MCF 10A (cell line): ENCODE measurements around the gene TNK2. TPM values are rescaled to one million over a fixed set of nuclear protein-coding genes. Genes with fewer than 3 reads are reported as not detected.
"Not testable (repeated sequence)": the region's sequence is repeated elsewhere in the genome, so short reads cannot be mapped to it uniquely, and the experiment has no call there.

Source experiments
- Bru-seq: library from RNA; stranded (reverse); fragments of 400-500 nt; gene quantifications from one replicate; lab custom pipeline; 2021; lab: Mats Ljungman, UMichigan
- BruChase-seq, 2 experiments: library from RNA; stranded (reverse); fragments of 400-500 nt; gene quantifications; one replicate each; lab custom pipeline; 2021; lab: Mats Ljungman, UMichigan
- BruUV-seq: library from RNA; stranded (reverse); fragments of 400-500 nt; replicated peaks from 2 replicates; lab custom pipeline; 2021; lab: Mats Ljungman, UMichigan
- CTCF ChIA-PET: fragments of 300-600 bp; sonication (Branson Sonifier 250); formaldehyde crosslinking; extraction: SDS; loops from one replicate; lab custom pipeline; 2021; ENCODE audit warnings: antibody characterized with exemption, inconsistent platforms; lab: Yijun Ruan, JAX
- POLR2A ChIA-PET: fragments of 300-600, 350-650 bp; sonication (Branson Sonifier 250); formaldehyde crosslinking; extraction: SDS; loops from one replicate; lab custom pipeline; 2020; ENCODE audit warnings: antibody characterized with exemption, inconsistent platforms; lab: Yijun Ruan, JAX
- DNase-seq: peaks from one replicate; pipeline ENCODE4 v3.0.0-alpha.2; 2018; ENCODE audit not compliant: unreplicated experiment
- H3K27ac Mint-ChIP-seq: one replicate; pipeline ENCODE4 v1.8.0; 2022; ENCODE audit warnings: mild to moderate bottlenecking, low read depth, mixed read lengths; ENCODE audit not compliant: unreplicated experiment
- H3K27me3 Mint-ChIP-seq: one replicate; pipeline ENCODE4 v1.8.0; 2022; ENCODE audit warnings: mixed read lengths; ENCODE audit not compliant: insufficient read depth, unreplicated experiment
- H3K36me3 Mint-ChIP-seq: one replicate; pipeline ENCODE4 v1.8.0; 2022; ENCODE audit warnings: mild to moderate bottlenecking, moderate library complexity, mixed read lengths; ENCODE audit not compliant: insufficient read depth, unreplicated experiment
- H3K4me1 Mint-ChIP-seq: one replicate; pipeline ENCODE4 v1.8.0; 2022; ENCODE audit warnings: mixed read lengths; ENCODE audit not compliant: insufficient read depth, unreplicated experiment
- H3K4me3 Mint-ChIP-seq: one replicate; pipeline ENCODE4 v1.8.0; 2022; ENCODE audit warnings: mild to moderate bottlenecking, moderate library complexity, mixed read lengths; ENCODE audit not compliant: unreplicated experiment
- H3K9me3 Mint-ChIP-seq: one replicate; pipeline ENCODE4 v1.8.0; 2022; ENCODE audit warnings: mixed read lengths; ENCODE audit not compliant: unreplicated experiment
- CTCF ChIP-seq: fragments of 200-600 bp; IDR thresholded peaks from one replicate; pipeline ENCODE4 v1.8.0; 2022; ENCODE audit warnings: antibody characterized with exemption, mild to moderate bottlenecking; ENCODE audit not compliant: unreplicated experiment
- intact Hi-C: fragments of 100-400 bp; cut with micrococcal nuclease; formaldehyde crosslinking; loops from 2 replicates; pipeline ENCODE4 v1.14.1; 2022
- long read RNA-seq: library from polyadenylated mRNA; stranded (forward); transcript quantifications from one replicate; pipeline ENCODE4 v2.0.0, GENCODE V29; 2022
- total RNA-seq: library from RNA; stranded (reverse); gene quantifications from 2 replicates; pipeline ENCODE4 v1.2.3, GENCODE V29; 2022

TNK2 gene
- 56.1 and 75.8 TPM in 2 replicates for total RNA-seq
- percentile 52 among the genes with signal in this experiment for Bru-seq, nascent RNA
- percentile 60 among the genes with signal in this experiment for BruChase-seq, experiment 1, labeled RNA remaining after a 6-hour chase
- BruChase-seq, experiment 2, labeled RNA remaining after a 2-hour chase = percentile 63 among the genes with signal in this experiment
- long read RNA-seq, partial matches to known transcripts = 9 of 17 reads
- long read RNA-seq, other reads (novel, unspliced or antisense) = 6 of 17 reads

GRCh38 chr3:195907934-195908693 lies at the start of gene TNK2:
TNK2 (minus strand) TSS chr3:195908551; CDS start chr3:195888588, 19,963 bp downstream.
- Mint-ChIP-seq H3K9me3 (no peaks in the 10 kb centered on the region), H3K27me3 (no peaks in the 10 kb centered on the region), H3K4me3 (peak within 1 kb of the TSS; percentile 83), H3K27ac (peak within 1 kb of the TSS; percentile 19), H3K4me1 (peaks cover 48% of the 10 kb centered on the region), H3K36me3 (no peaks in the 10 kb centered on the region)
- TF ChIP-seq CTCF = no peak
- BruUV-seq = no TSS peak
- CTCF ChIA-PET = interaction anchor here (0.7 to 2.2 kb wide), 10 partner anchors 9 to 345 kb away, joined by 3 to 18 read pairs (median 4); no protein-coding TSS in a partner anchor
- intact Hi-C loops = no loop called here
- DNase-seq = peak; percentile 45
- POLR2A ChIA-PET = interaction anchor here (0.5 to 6.0 kb wide), 8 partner anchors 8 to 160 kb away, joined by 3 to 97 read pairs (median 4); no protein-coding TSS in a partner anchor

- peaks cover 36% of the 10 kb centered on the region for H3K36me3 Mint-ChIP-seq
- no TSS peak for BruUV-seq
- intact Hi-C loops = no loop called here
- H3K27ac Mint-ChIP-seq = no peak overlapping the region
- H3K4me1 Mint-ChIP-seq = no peaks in the 10 kb centered on the region
- H3K4me3 Mint-ChIP-seq = no peak overlapping the region
- DNase-seq = no peak
- POLR2A ChIA-PET = no interaction called here
- no peaks in the 10 kb centered on the region for H3K9me3 Mint-ChIP-seq
- no peak for TF ChIP-seq CTCF
- CTCF ChIA-PET = no interaction called here
- H3K27me3 Mint-ChIP-seq = no peaks in the 10 kb centered on the region
These were observed 48.2 kb upstream of the TNK2 start for GRCh38 chr3:195956577-195956976.

- POLR2A ChIA-PET = interaction anchor here (0.6 to 1.4 kb wide), 2 partner anchors 26 to 757 kb away, joined by 3 to 4 read pairs; partner anchors contain the start of genes CEP19 and PIGX
- BruUV-seq, H3K27ac Mint-ChIP-seq, H3K9me3 Mint-ChIP-seq, H3K4me1 Mint-ChIP-seq, intact Hi-C loops, H3K27me3 Mint-ChIP-seq, DNase-seq, CTCF ChIA-PET: not testable (repeated sequence)
- Mint-ChIP-seq H3K36me3 (peaks cover 35% of the 10 kb centered on the region), H3K4me3 (peak overlapping the region; percentile 67)
These were observed 47.1 kb upstream of the TNK2 start for GRCh38 chr3:195955416-195955841.

- DNase-seq, H3K4me1 Mint-ChIP-seq, CTCF ChIA-PET, intact Hi-C loops, H3K27ac Mint-ChIP-seq, H3K27me3 Mint-ChIP-seq, H3K9me3 Mint-ChIP-seq: not testable (repeated sequence)
- BruUV-seq = TSS peak; percentile 71
- Mint-ChIP-seq H3K36me3 (peaks cover 36% of the 10 kb centered on the region), H3K4me3 (peak overlapping the region; percentile 68)
- POLR2A ChIA-PET = interaction anchor here (1.2 to 1.4 kb wide), 2 partner anchors 26 to 40 kb away, joined by 3 to 6 read pairs; no protein-coding TSS in a partner anchor
These were observed 46.4 kb upstream of the TNK2 start for GRCh38 chr3:195954752-195955119.

- Mint-ChIP-seq H3K36me3 (peaks cover 31% of the 10 kb centered on the region), H3K4me3 (peak overlapping the region; percentile 68)
- CTCF ChIA-PET, H3K4me1 Mint-ChIP-seq, H3K27me3 Mint-ChIP-seq, intact Hi-C loops, H3K9me3 Mint-ChIP-seq, H3K27ac Mint-ChIP-seq, BruUV-seq: not testable (repeated sequence)
- POLR2A ChIA-PET = interaction anchor here (1.2 to 1.4 kb wide), 2 partner anchors 25 to 40 kb away, joined by 3 to 6 read pairs; no protein-coding TSS in a partner anchor
- DNase-seq = peak; percentile 72
These were observed 45.9 kb upstream of the TNK2 start for GRCh38 chr3:195954052-195954751.

GRCh38 chr3:195952590-195952989 lies 44.2 kb upstream of the TNK2 start:
- H3K36me3 Mint-ChIP-seq = peaks cover 20% of the 10 kb centered on the region
- H3K9me3 Mint-ChIP-seq, H3K27ac Mint-ChIP-seq, intact Hi-C loops, BruUV-seq, H3K27me3 Mint-ChIP-seq, DNase-seq, H3K4me1 Mint-ChIP-seq, CTCF ChIA-PET, POLR2A ChIA-PET: not testable (repeated sequence)
- H3K4me3 Mint-ChIP-seq = peak overlapping the region; percentile 35
